HFF-Myc (cell line): ENCODE data around the gene TMEM141.

ENCODE experiments used
- DNase-seq: peaks from one replicate; pipeline ENCODE4 v3.0.0-alpha.2; 2011; ENCODE audit warnings: low read depth; ENCODE audit errors: extremely low read depth
- H3K4me3 ChIP-seq: replicated peaks from 2 replicates; pipeline ENCODE4 v1.5.1; 2011; ENCODE audit warnings: low read depth, mild to moderate bottlenecking, control low read depth, low read length
- TF ChIP-seq, protein P1 (sequence below): IDR thresholded peaks from 2 replicates; pipeline ENCODE4 v1.5.1; 2012; ENCODE audit warnings: mild to moderate bottlenecking, low read depth, low read length, control low read depth; ENCODE audit errors: missing control alignments

The TMEM141 gene

DNA sequence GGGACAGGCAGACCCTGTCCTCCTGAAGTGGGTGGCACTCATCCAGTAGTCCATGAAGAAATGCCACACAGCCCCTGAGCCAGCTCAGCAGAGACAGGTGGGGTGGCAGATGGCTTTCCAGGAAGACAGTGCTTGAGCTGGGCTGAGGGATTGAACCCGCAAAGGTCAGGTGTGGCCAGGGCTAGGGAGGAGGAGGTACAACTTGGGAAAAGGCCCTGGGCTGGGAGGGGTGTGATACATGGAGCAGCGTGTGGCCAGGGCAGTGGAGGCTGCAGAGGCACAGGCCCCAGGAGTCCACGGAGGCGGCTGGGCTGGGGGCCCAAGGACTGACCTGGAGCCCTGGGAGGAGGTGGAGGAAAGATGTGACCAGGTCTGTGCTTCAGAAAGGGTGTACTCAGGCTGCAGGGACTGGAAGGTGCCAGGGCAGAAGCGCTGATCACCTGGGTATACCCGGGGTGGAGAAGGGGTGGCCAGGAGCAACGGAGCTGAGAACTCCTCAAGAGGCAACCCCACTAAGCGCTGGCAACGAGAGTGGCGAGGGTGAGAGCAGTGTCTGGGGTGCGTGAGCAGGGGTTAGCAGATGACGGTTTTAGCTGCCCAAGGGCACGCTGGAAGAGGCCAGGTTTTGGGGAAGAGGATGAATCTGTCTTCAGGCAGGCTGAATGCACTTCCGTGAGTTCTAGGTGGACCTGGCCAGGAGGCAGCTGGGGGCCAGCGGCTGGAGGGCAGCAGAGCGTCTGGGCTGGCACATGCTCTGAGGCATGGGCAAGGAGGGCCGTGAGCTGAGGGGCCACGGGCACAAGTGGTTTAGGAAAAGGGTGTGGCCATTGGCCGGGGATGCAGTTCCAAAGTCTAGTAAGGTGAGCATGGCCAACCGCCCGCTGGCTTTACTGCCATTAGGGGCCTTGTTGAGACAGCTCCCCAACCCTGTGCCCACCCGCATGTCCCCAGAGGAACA lies 12.7 kb downstream of the TMEM141 start:
- DNase-seq: no peak
- no peak overlapping the region for H3K4me3 ChIP-seq
- TF ChIP-seq, protein P1, sequence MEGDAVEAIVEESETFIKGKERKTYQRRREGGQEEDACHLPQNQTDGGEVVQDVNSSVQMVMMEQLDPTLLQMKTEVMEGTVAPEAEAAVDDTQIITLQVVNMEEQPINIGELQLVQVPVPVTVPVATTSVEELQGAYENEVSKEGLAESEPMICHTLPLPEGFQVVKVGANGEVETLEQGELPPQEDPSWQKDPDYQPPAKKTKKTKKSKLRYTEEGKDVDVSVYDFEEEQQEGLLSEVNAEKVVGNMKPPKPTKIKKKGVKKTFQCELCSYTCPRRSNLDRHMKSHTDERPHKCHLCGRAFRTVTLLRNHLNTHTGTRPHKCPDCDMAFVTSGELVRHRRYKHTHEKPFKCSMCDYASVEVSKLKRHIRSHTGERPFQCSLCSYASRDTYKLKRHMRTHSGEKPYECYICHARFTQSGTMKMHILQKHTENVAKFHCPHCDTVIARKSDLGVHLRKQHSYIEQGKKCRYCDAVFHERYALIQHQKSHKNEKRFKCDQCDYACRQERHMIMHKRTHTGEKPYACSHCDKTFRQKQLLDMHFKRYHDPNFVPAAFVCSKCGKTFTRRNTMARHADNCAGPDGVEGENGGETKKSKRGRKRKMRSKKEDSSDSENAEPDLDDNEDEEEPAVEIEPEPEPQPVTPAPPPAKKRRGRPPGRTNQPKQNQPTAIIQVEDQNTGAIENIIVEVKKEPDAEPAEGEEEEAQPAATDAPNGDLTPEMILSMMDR: no peak

DNA sequence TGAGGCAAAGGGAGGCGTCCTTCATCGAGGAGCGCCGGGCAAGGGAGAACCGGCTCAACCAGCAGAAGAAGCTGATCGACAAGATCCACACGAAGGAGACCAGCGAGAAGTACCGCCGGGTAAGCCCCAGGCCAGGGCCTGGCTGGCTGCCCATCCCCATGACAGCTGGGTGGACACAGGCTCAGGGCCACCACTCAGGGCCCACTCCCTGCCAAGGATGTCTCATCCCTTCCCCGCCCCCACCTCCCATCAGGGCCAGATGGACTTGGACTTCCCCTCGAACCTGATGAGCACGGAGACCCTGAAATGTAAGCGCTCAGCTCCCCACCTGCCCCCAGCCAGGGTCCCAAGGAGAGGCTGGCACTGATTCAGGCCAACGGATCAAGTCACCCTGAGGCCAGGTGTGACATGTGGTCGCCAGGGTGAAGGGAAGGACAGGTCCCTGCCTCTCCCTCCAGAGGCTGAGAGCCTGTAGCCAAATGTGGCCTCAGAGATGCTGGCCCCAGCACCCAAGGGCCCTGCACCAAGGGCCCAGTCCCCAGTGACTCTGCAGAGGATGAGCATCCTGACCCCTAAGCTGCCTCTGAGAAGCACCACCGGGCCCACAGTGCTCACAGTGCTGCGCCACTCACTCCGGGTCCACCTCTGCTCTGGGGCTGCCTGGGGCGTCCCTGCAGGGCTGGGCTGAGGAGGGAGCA lies 13.5 kb downstream of the TMEM141 start:
- no peak overlapping the region for H3K4me3 ChIP-seq
- TF ChIP-seq, protein P1: no peak
- no peak for DNase-seq

DNA sequence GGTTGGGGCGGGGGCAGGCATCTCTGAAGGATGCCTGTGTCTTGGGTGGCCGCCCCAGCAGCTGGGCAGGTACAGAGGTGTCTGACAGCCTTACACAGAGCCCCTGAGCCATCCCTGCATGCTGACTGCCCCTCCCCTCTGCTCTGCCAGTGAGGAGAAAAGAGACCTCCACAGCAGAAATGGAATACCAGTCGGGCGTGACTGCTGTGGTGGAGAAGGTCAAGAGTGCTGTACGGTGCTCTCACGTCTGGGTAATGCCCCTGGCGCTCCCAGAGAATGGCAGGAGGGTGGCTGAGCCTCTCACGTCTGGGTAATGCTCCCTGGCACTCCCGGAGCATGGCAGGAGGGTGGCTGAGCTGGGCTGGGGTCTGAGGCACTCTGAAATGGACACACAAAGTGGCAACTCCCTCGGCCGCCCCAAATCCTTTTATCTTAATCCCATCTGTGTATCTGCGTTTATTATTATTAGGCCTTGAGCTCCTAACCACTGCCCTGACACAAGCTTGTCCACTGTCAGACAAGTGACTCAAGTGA lies 14.1 kb downstream of the TMEM141 start:
- DNase-seq: no peak
- TF ChIP-seq, protein P1: no peak
- no peak overlapping the region for H3K4me3 ChIP-seq

DNA sequence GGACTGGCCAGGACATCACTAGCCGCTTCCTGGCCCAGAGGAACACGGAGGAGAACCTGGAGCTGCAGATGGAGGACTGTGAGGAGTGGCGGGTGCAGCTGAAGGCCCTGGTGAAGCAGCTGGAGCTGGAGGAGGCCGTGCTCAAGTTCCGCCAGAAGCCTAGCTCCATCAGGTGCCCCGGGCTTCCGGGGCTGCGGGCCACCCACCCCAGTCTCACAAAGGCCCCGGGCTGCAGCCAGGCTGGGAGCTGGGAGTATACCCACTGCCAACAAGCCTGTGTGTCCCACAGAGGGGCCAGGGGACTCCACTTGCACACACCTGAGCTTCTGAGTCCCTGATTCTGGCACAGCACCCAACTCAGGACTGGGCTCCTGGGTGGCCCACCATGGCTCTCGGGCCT lies 14.9 kb downstream of the TMEM141 start:
- TF ChIP-seq, protein P1: no peak
- no peak overlapping the region for H3K4me3 ChIP-seq
- DNase-seq: no peak

DNA sequence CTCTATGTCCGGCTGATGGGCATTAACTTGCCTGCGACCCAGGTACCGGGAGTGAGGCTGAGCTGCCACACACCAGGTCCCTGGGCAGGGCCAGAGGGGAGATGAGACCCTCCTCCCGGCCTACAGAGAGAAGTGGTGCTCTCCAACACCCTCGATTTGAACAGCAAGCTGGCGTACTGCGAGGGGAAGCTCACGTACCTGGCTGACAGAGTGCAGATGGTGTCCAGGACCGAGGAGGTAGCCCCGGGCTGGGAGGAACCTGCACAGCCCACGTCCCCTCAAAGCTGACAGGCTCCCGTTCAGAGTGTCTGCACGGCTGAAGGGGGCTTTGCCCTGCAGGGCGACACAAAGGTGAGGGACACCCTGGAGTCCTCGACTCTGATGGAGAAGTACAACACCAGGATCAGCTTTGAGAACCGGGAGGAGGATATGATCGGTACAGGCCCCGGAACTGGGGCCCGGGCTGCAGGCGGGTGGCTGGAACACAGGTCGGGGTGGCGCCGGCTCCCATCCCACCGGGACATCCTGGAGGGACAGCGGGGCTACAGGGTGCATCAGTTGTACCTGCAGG lies 15.6 kb downstream of the TMEM141 start:
- DNase-seq: no peak
- H3K4me3 ChIP-seq: peak overlapping the region; percentile 53
- TF ChIP-seq, protein P1: no peak

DNA sequence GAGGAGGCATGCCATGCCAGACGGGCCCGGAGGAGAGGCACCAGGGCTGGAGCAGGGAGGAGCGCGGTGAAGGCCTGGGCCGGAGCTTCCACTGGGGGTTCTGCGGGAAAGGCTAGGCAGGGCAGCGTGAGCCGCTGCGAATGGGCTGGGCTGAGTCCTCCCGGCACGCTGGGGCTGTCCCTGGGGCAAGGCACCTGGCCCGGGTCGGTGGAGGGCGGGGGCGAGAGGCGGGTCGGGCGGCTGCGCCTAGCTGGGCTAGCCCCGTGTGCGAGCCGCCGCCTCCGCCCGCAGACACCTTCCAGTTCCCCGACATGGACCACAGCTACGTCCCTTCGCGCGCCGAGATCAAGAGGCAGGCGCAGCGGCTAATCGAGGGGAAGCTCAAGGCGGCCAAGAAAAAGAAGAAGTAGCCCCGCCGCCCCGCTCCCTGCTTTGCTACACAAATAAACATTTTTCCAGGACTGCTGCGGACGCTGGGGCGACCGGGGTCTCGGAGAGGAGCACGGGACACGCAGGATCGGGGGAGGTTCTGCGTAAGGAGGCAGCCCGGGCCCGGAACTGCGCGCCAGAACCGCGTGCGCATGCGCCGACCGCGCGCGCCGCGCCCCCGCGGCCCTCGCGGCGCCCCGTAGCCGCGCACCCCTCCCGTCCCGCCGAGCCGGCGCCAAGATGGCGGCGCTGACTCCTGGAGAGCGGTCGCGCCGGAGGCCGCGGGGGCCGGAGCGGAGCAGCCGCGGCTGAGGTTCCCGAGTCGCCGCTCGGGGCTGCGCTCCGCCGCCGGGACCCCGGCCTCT lies 16.3 kb downstream of the TMEM141 start, which contains the start of gene RABL6:
RABL6 (plus strand) TSS at position 668 of the 794 bp plus-strand sequence. CDS start 249 bp downstream, outside the sequence.
- no peak for DNase-seq
- peak within 1 kb of the TSS; percentile 53 for H3K4me3 ChIP-seq
- TF ChIP-seq, protein P1: no peak
